Psoas muscle (tissue), 8 donors: ENCODE data around the gene FKBP11. TPM values are rescaled to one million over a fixed set of nuclear protein-coding genes. Genes with fewer than 3 reads are reported as not detected.

Source experiments
- ATAC-seq, 4 donors: fragments of 200-7000 bp; cut with Tn5 transposase; one replicate each; pipeline ENCODE4 v1.9.1; 2020; ENCODE audit warnings: moderate library complexity in 3 of 4, mild to moderate bottlenecking in 2 of 4
- DNase-seq, 2 donors: peaks; one replicate each; pipeline ENCODE4 v3.0.0-alpha.2; 2020
- H3K27ac ChIP-seq: fragments of 200-600 bp; one replicate; pipeline ENCODE4 v1.8.0; 2022
- H3K27me3 ChIP-seq, 3 donors: fragments of 200-600 bp in 1 of 3; one replicate each; pipeline versions ENCODE4 v1.6.1 to v1.8.0; 2013 to 2022; ENCODE audit warnings: low read length in 2 of 3, mild to moderate bottlenecking in 2 of 3, moderate library complexity in 1 of 3; ENCODE audit not compliant: insufficient read depth in 3 of 3
- H3K36me3 ChIP-seq, 2 donors: fragments of 200-600 bp in 1 of 2; one replicate each; pipeline versions ENCODE4 v1.6.1 to v1.8.0; 2013 to 2022; ENCODE audit warnings: low read depth in 1 of 2, mild to moderate bottlenecking in 1 of 2, moderate library complexity in 1 of 2; ENCODE audit not compliant: insufficient read depth in 1 of 2
- H3K4me1 ChIP-seq: fragments of 200-600 bp; one replicate; pipeline ENCODE4 v1.8.0; 2022
- H3K4me3 ChIP-seq: fragments of 200-600 bp; one replicate; pipeline ENCODE4 v1.8.0; 2022; ENCODE audit warnings: mild to moderate bottlenecking
- H3K9me3 ChIP-seq: fragments of 200-600 bp; one replicate; pipeline ENCODE4 v1.8.0; 2022
- CTCF ChIP-seq: fragments of 200-600 bp; IDR thresholded peaks from one replicate; pipeline ENCODE4 v1.8.0; 2022; ENCODE audit warnings: antibody characterized with exemption
- WGBS, 3 donors: extraction: QIAGEN DNeasy Blood & Tissue Kit; methylation state at CpG; one replicate each; pipeline versions ENCODE4 v1.1.6 to v1.1.7; 2013; 5-methylcytosine and 5-hydroxymethylcytosine counted together
- intact Hi-C, 2 donors: fragments of 100-400 bp; cut with DNase I; formaldehyde crosslinking; loops; one replicate each; pipeline versions ENCODE4 v1.11.0 to v1.14.2; 2022
- long read RNA-seq, 2 donors: library from polyadenylated mRNA; unstranded; transcript quantifications; one replicate each; pipeline ENCODE4 v2.0.0, GENCODE V29; 2021
- polyA plus RNA-seq, 3 donors: library from polyadenylated mRNA; stranded (reverse); fragments of 200-250 nt; gene quantifications; one replicate each; pipeline ENCODE4 v1.2.3, GENCODE V29; 2013
- total RNA-seq, 4 donors: library from RNA; stranded (reverse); fragmentation: NEBNext Ultra II Directional in 2 of 4; extraction: Animal tissue kit (Norgen Biotek cat#: 25700) in 2 of 4; gene quantifications; one replicate each; pipeline versions ENCODE4 v1.2.1 to v1.2.4, GENCODE V29; 2021 to 2023
- donor health status: healthy with polysubstance abuse.
- donor health status: DM: no; HTN: no; CAD: no; lungs with moderate emphysema.
- donor health status: Bipolar disorder and iron deficiency.
- donor health status: healthy.
- donor health status: DM: yes; HTN: yes; CAD: no.
- donor health status: DM: no; HTN: no; CAD: no.
- donor health status: DM: no; HTN: no; CAD: no.
- donor health status: DM: yes; HTN: yes; CAD: no.

The FKBP11 gene
- 1 to 10 TPM; 1.6 to 7.8 (median 2.2) TPM for total RNA-seq
- 1 to 10 TPM; 1.6 to 7.6 (median 2.9) TPM for polyA plus RNA-seq
- long read RNA-seq, donor 1, partial matches to known transcripts, result 0 of 2 reads
- long read RNA-seq, donor 1, other reads (novel, unspliced or antisense), result 0 of 2 reads
- long read RNA-seq, donor 2, partial matches to known transcripts, result 0 of 1 reads
- long read RNA-seq, donor 2, other reads (novel, unspliced or antisense), result 0 of 1 reads

DNA sequence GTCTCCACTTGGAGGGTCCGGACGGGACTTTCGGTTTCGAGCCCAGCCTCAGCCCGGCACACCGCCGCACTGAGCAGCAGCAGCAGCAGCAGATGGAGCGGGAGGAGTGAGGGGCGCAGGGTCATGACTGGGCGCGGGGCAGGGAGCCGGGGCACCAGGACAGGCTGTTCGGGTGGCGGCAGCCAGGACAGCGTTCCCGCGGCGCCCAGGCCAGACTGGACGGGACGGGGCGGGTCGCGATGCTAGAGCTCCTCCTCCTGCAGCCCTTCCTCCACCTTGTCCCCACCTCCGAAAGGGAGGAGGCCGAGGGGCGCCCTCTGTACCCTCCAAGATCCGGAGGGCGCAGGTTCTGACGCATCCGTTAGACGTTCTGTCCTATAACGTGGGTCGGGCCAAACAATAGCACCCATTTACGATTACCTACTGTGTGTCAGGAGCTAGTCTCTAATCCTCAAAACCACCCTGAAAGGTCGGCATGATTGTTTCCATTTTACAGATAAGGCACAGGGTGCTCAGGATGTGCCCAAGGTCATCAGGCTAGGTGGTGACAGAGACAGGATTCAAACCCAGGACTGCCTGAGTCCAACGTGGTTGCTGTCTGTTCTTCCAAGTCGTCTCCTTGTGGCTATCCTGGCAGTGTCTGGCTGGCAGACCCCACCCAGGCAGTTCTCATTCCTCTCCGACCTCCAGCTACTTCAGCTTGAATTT, at the start of gene FKBP11:
FKBP11 (minus strand) TSS at position 189 of the 708 bp plus-strand sequence; CDS start at position 125, 64 bp downstream.
- intact Hi-C loops, result no loop called here
- no peak within 1 kb of the TSS for H3K27ac ChIP-seq

DNA sequence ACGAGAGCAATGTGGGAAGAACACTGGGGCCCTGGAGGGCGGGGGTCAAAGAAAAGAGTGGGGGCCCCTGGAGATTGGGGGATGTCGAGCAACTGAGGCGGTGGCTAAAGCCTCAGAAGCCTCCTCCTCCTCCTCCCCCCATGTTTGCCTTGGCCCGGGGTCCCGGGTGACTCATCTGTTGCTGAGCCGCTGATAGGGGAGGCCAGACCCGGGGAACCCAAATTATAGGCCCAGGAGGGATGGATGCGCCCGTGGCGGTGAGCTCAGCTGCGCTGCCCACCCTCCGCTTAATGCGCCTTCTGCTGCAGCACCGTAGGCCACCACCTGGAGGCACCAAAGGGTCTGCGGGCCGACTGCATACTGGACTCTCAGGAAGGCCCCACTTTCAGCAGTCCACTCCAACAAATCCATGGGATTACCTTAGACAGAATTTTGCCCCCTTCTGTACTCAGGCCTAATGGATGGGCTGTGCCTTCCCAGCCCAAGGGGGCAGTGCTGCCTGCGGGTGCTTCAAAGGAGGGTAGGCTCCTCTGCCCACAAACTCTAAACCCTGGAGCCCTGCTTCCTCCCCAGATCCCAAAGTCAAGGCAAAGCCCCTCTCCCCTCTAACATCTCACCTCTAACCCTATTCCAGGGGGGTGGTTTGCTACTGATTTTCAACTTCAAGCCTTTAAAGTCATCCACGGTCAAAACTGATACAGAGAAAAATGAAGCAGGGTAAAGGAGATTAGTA, 48.8 kb upstream of the FKBP11 start:
- ATAC-seq (peak in 3 of 4 donors; percentile 27 to 50 (median 47)), DNase-seq (peak; percentile 78 to 85)
- H3K27ac ChIP-seq, result no peak overlapping the region
- no peaks in the 10 kb centered on the region for H3K9me3 ChIP-seq
- intact Hi-C loops, result no loop called here
- H3K4me3 ChIP-seq, result no peak overlapping the region
- peak; percentile 47 for TF ChIP-seq CTCF
- H3K4me1 ChIP-seq, result peaks cover 11% of the 10 kb centered on the region
- no peaks in the 10 kb centered on the region for H3K36me3 ChIP-seq
- WGBS, 3 donors, result 22 to 33% (median 31%) methylated on average over 17 to 19 of the region's 19 CpGs
- H3K27me3 ChIP-seq, result peaks cover 0 to 96% (median 43%) of the 10 kb centered on the region in 3 donors

More for the DNA sequence above, at the start of gene FKBP11:
- Histone ChIP-seq H3K36me3 (peaks cover 2 to 3% of the 10 kb centered on the region in 2 donors), H3K4me1 (no peaks in the 10 kb centered on the region), H3K27me3 (peaks cover 0 to 7% (median 0%) of the 10 kb centered on the region in 3 donors), H3K9me3 (no peaks in the 10 kb centered on the region), H3K4me3 (peak within 1 kb of the TSS; percentile 83)
- 4 to 5% (median 4%) methylated on average over 36 to 38 of the region's 38 CpGs for WGBS, 3 donors
- DNase-seq (peak; percentile 63 to 77), ATAC-seq (peak; percentile 76 to 83 (median 78))
- TF ChIP-seq CTCF, result no peak

GRCh38 chr12:48973531-48973930, 48.2 kb upstream of the FKBP11 start:
- 18 to 20% (median 18%) methylated on average over 12 of the region's 12 CpGs for WGBS, 3 donors
- no peaks in the 10 kb centered on the region for H3K36me3 ChIP-seq
- peaks cover 0 to 96% (median 39%) of the 10 kb centered on the region in 3 donors for H3K27me3 ChIP-seq
- H3K4me3 ChIP-seq, result no peak overlapping the region
- H3K4me1 ChIP-seq, result peaks cover 6% of the 10 kb centered on the region
- ATAC-seq (peak in 3 of 4 donors; percentile 38 to 60 (median 41)), DNase-seq (peak; percentile 80 to 90)
- H3K27ac ChIP-seq, result no peak overlapping the region
- intact Hi-C loops, result no loop called here
- no peaks in the 10 kb centered on the region for H3K9me3 ChIP-seq
- no peak for TF ChIP-seq CTCF

GRCh38 chr12:48972952-48973483, 47.7 kb upstream of the FKBP11 start:
- Histone ChIP-seq H3K9me3 (no peaks in the 10 kb centered on the region), H3K36me3 (no peaks in the 10 kb centered on the region), H3K27ac (no peak overlapping the region), H3K27me3 (peaks cover 0 to 91% (median 34%) of the 10 kb centered on the region in 3 donors), H3K4me3 (no peak overlapping the region), H3K4me1 (peaks cover under 1% of the 10 kb centered on the region)
- DNase-seq (no peak), ATAC-seq (peak in 1 of 4 donors; percentile 26)
- WGBS, 3 donors, result 19 to 37% (median 26%) methylated on average over 3 of the region's 3 CpGs
- intact Hi-C loops, result no loop called here
- no peak for TF ChIP-seq CTCF
